Measurements from ENCODE around the gene YWHAQ. TPM values are rescaled to one million over a fixed set of nuclear protein-coding genes. Genes with fewer than 3 reads are reported as not detected.

Gene YWHAQ
- total and polyA plus RNA-seq, 9 of the 15 experiments (the other 6 are each of a cell fraction or from before 2014, with no cell fraction given) = 63.1 to 359 (median 203) TPM

DNA sequence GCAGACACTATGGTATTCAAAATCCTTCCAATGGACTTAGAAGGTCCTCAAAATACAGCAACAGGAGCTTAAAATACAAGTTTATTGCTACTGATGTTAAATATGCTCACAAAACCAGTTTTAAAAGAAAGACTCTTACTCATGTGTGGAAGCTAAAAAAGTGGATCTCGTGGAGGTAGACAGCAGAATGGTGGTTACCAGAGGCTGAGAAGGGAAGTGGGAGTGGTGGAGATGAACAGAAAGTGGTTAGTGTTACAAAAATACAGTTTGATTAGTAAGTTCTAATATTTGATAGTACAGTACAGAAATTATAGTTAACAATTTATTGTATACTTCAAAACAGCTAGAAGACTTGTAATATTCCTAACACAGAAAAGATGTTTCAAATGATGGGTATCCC lies 87.2 kb downstream of the YWHAQ start:
- no TSS peak for BruUV-seq (replicated peaks)
- no peaks in the 10 kb centered on the region for H3K9me3 ChIP-seq (replicated peaks; ENCODE audit: control insufficient read depth, insufficient read depth, low read depth, low read length)
- H3K27ac ChIP-seq (ENCODE audit: extremely low read depth, low read depth, low read length) = no peak overlapping the region
- no peak overlapping the region for H3K9ac ChIP-seq (ENCODE audit: insufficient read depth in 1 of 2, low read depth in 2 of 2, low read length in 2 of 2)
- DNase-seq (ENCODE audit: extremely low read depth in 1 of 4, low spot score in 3 of 4) = no peak
- no peaks in the 10 kb centered on the region for H3K9me1 ChIP-seq (ENCODE audit: control insufficient read depth, insufficient read depth, low read length)
- H3K4me1 ChIP-seq (replicated peaks in 1 of 2; ENCODE audit: control insufficient read depth in 2 of 2, insufficient read depth in 2 of 2, low read length in 2 of 2) = peaks cover 4 to 5% of the 10 kb centered on the region in 2 experiments; a peak in 2 of 5 replicates
- no peaks in the 10 kb centered on the region for H4K20me1 ChIP-seq (replicated peaks; ENCODE audit: control insufficient read depth, insufficient read depth, low read length)
- no peak overlapping the region for H3K4me2 ChIP-seq (ENCODE audit: insufficient read depth, low read length)
- TF ChIP-seq TCFL5 (CRISPR knock-in tag; conservative IDR thresholded peaks at IDR 0.05) (no peak), TEAD1 (CRISPR knock-in tag; IDR thresholded peaks at IDR 0.05) (no peak), HNRNPK (IDR thresholded peaks at IDR 0.05; ENCODE audit: low read depth, low read length, poor library complexity, severe bottlenecking) (no peak), HDAC2 (IDR thresholded peaks at IDR 0.05) (no peak), GTF3C2 (IDR thresholded peaks at IDR 0.05; ENCODE audit: borderline replicate concordance, extremely low read depth, insufficient read length) (no peak), U2AF2 (optimal IDR thresholded peaks at IDR 0.05; ENCODE audit: low read depth, low read length) (no peak), YY1 (IDR thresholded peaks at IDR 0.05; ENCODE audit: borderline replicate concordance in 1 of 3, control insufficient read depth in 1 of 3, extremely low read depth in 1 of 3, insufficient read depth in 3 of 3, insufficient read length in 1 of 3, insufficient replicate concordance in 2 of 3, low read depth in 1 of 3, low read length in 2 of 3) (no peak), HDAC3 (IDR thresholded peaks at IDR 0.05; ENCODE audit: borderline replicate concordance, partially characterized antibody) (no peak), ADNP (tag; IDR thresholded peaks at IDR 0.05) (no peak), BHLHE40 (IDR thresholded peaks at IDR 0.05; ENCODE audit: low read length) (no peak), CXXC5 (CRISPR knock-in tag; IDR thresholded peaks at IDR 0.05) (no peak), CREBBP (IDR thresholded peaks at IDR 0.05; ENCODE audit: low read depth, low read length) (no peak)
- H3K27me3 ChIP-seq (ENCODE audit: control insufficient read depth in 2 of 2, insufficient read depth in 2 of 2, low read length in 2 of 2) = no peaks in the 10 kb centered on the region
- ChIA-PET CTCF (ENCODE audit: low intra/inter-chr PET ratio) (no interaction called here), POLR2A (interaction anchor here (1.0 to 1.4 kb wide), 2 partner anchors 12 to 33 kb away, joined by 3 to 8 read pairs; partner anchors contain the start of gene ADAM17)
- intact Hi-C loops (cut with micrococcal nuclease) (no loop called here), in situ Hi-C loops (cut with MboI) (no loop called here)
- peaks cover 23% of the 10 kb centered on the region; the same call in 2 of the 3 replicates for H3K36me3 ChIP-seq (ENCODE audit: control insufficient read depth, insufficient read depth, low read length)
- H3K79me2 ChIP-seq (ENCODE audit: control insufficient read depth, insufficient read depth, low read length) = peaks cover 69% of the 10 kb centered on the region
- no peak overlapping the region for H2AFZ ChIP-seq (ENCODE audit: low read depth, low read length)
- FAIRE-seq = no peak
- WGBS (ENCODE audit: insufficient coverage, low coverage, missing lambda C conversion rate) = 41% methylated on average over 1 of the region's 1 CpG
- ATAC-seq = no peak
- no peak overlapping the region for H3K4me3 ChIP-seq

Data from K562 (cell line).